HL-60 (cell line): Measurements from ENCODE around the gene KDF1.

ENCODE experiments used
- DNase-seq, 2 experiments: peaks; one replicate each; pipeline ENCODE4 v3.0.0-alpha.2; 2010 to 2020; ENCODE audit warnings: low read depth in 1 of 2, low spot score in 1 of 2
- H3K27ac ChIP-seq: fragments of 250-450 bp; sonication (Bioruptor Pico); replicated peaks from 2 replicates; pipeline ENCODE4 v1.5.1; 2020; ENCODE audit warnings: mild to moderate bottlenecking, moderate library complexity
- H3K27me3 ChIP-seq: fragments of 250-450 bp; sonication (Bioruptor Pico); 2 replicates; pipeline ENCODE4 v1.5.1; 2021; ENCODE audit warnings: mild to moderate bottlenecking, moderate library complexity; ENCODE audit not compliant: insufficient read depth, poor library complexity, severe bottlenecking
- H3K4me3 ChIP-seq: replicated peaks from 2 replicates; pipeline ENCODE4 v1.5.1; 2011; ENCODE audit warnings: mild to moderate bottlenecking, control low read depth, low read length; ENCODE audit not compliant: insufficient read depth
- CTCF ChIP-seq: IDR thresholded peaks from one replicate; pipeline ENCODE4 v1.5.1; 2011; ENCODE audit warnings: low read length, control low read depth, inconsistent platforms; ENCODE audit not compliant: insufficient read depth
- GABPA ChIP-seq: IDR thresholded peaks from 2 replicates; pipeline ENCODE4 v1.6.1; 2012; ENCODE audit warnings: low read depth
- POLR2AphosphoS5 ChIP-seq: IDR thresholded peaks from 2 replicates; pipeline ENCODE4 v1.6.1; 2012; ENCODE audit warnings: low read depth
- REST ChIP-seq: IDR thresholded peaks from 2 replicates; pipeline ENCODE4 v1.6.1; 2012; ENCODE audit warnings: low read depth; ENCODE audit not compliant: insufficient replicate concordance
- SPI1 ChIP-seq: IDR thresholded peaks from 2 replicates; pipeline ENCODE4 v1.6.1; 2012; ENCODE audit warnings: low read depth, mild to moderate bottlenecking, borderline replicate concordance

KDF1 gene

GRCh38 chr1:26909951-26910342 is 50.3 kb downstream of the KDF1 start:
- H3K27ac ChIP-seq: no peak overlapping the region
- H3K4me3 ChIP-seq: no peak overlapping the region
- no peak for DNase-seq
- no peak for TF ChIP-seq CTCF
- TF ChIP-seq SPI1: no peak
- no peak for TF ChIP-seq POLR2AphosphoS5
- TF ChIP-seq REST: no peak
- TF ChIP-seq GABPA: no peak
- H3K27me3 ChIP-seq: no peaks in the 10 kb centered on the region

GRCh38 chr1:26907071-26907917 is 53.0 kb downstream of the KDF1 start:
- Histone ChIP-seq H3K27ac (no peak overlapping the region), H3K27me3 (no peaks in the 10 kb centered on the region), H3K4me3 (no peak overlapping the region)
- no peak for DNase-seq
- TF ChIP-seq POLR2AphosphoS5 (no peak), SPI1 (no peak), CTCF (no peak), GABPA (no peak), REST (no peak)

- TF ChIP-seq REST (no peak), SPI1 (no peak), POLR2AphosphoS5 (no peak), GABPA (no peak), CTCF (no peak)
- Histone ChIP-seq H3K4me3 (peak overlapping the region; percentile 96), H3K27ac (peak overlapping the region; percentile 83), H3K27me3 (no peaks in the 10 kb centered on the region)
- no peak for DNase-seq
These were observed 59.3 kb downstream of the KDF1 start for GRCh38 chr1:26900815-26901511.
